ENCODE measurements around the gene ZBED2.

- TF ChIP-seq CTCF (IDR thresholded peaks at IDR 0.05) (no peak), POLR2A (IDR thresholded peaks at IDR 0.05) (no peak)
These were observed 9.0 kb upstream of the ZBED2 start for GRCh38 chr3:111604119-111604518.
